Panc1 (cell line): Measurements from ENCODE around the gene MYO1E. TPM values are rescaled to one million over a fixed set of nuclear protein-coding genes. Genes with fewer than 3 reads are reported as not detected.
"Not testable (repeated sequence)": the region's sequence is repeated elsewhere in the genome, so short reads cannot be mapped to it uniquely, and the experiment has no call there.

ENCODE experiments used
- ATAC-seq: fragments of 200-7000 bp; cut with Tn5 transposase; 2 replicates; pipeline ENCODE4 v1.9.1; 2020; ENCODE audit warnings: mild to moderate bottlenecking, moderate library complexity
- BruUV-seq: library from RNA; stranded (reverse); fragments of 400-500 nt; replicated peaks from 2 replicates; lab custom pipeline; 2021; lab: Mats Ljungman, UMichigan
- CTCF ChIA-PET: fragments of 300-600 bp; sonication (Branson Sonifier 250); formaldehyde crosslinking; loops from one replicate; lab custom pipeline; 2022; ENCODE audit warnings: antibody characterized with exemption; lab: Charles Lee
- POLR2A ChIA-PET: fragments of 300-600 bp; sonication (Branson Sonifier 250); formaldehyde crosslinking; loops from one replicate; lab custom pipeline; 2022; ENCODE audit warnings: antibody characterized with exemption; lab: Charles Lee
- DNase-seq: peaks from one replicate; pipeline ENCODE4 v3.0.0-alpha.2; 2010; ENCODE audit warnings: low read depth, low spot score
- H3K27ac ChIP-seq: 2 replicates; pipeline ENCODE4 v1.5.1; 2011; ENCODE audit warnings: mild to moderate bottlenecking, low read length, inconsistent platforms
- H3K27me3 ChIP-seq: fragments of 200-500 bp; sonication (Bioruptor generic); 2 replicates; pipeline ENCODE4 v1.6.0; 2014; ENCODE audit warnings: low read length, inconsistent platforms; ENCODE audit not compliant: control insufficient read depth, insufficient read depth
- H3K36me3 ChIP-seq: fragments of 200-500 bp; sonication (Bioruptor generic); 2 replicates; pipeline ENCODE4 v1.5.1; 2014; ENCODE audit warnings: inconsistent platforms, mild to moderate bottlenecking, low read length, moderate library complexity; ENCODE audit not compliant: control insufficient read depth, insufficient read depth
- H3K4me1 ChIP-seq: 2 replicates; pipeline ENCODE4 v1.5.1; 2011; ENCODE audit warnings: inconsistent platforms, mild to moderate bottlenecking, low read length, moderate library complexity; ENCODE audit not compliant: control insufficient read depth, insufficient read depth
- H3K4me3 ChIP-seq, 2 experiments: 2 replicates each; pipeline ENCODE4 v1.5.1; 2011 to 2012; ENCODE audit warnings: low read depth in 2 of 2, low read length in 2 of 2, mild to moderate bottlenecking in 2 of 2, inconsistent platforms in 1 of 2, moderate library complexity in 1 of 2
- H3K9me3 ChIP-seq: fragments of 200-500 bp; sonication (Bioruptor generic); 2 replicates; pipeline ENCODE4 v1.5.1; 2014; ENCODE audit warnings: low read depth, mild to moderate bottlenecking, inconsistent platforms, low read length, moderate library complexity; ENCODE audit not compliant: control insufficient read depth, insufficient read depth
- POLR2AphosphoS5 ChIP-seq: IDR thresholded peaks from 2 replicates; pipeline ENCODE4 v1.6.1; 2012; ENCODE audit warnings: mild to moderate bottlenecking, low read depth, low read length, moderate library complexity
- SIN3A ChIP-seq: IDR thresholded peaks from 2 replicates; pipeline ENCODE4 v1.6.1; 2012; ENCODE audit warnings: low read depth, mild to moderate bottlenecking, low read length, moderate library complexity, borderline replicate concordance; ENCODE audit not compliant: insufficient read depth
- TCF7L2 ChIP-seq: IDR thresholded peaks from 2 replicates; pipeline ENCODE4 v1.6.1; 2011; ENCODE audit warnings: mild to moderate bottlenecking, low read depth, low read length, inconsistent platforms
- in situ Hi-C: cut with HindIII; loops from 2 replicates; pipeline ENCODE4 v1.10.0; 2016; ENCODE audit warnings: low sequenced_read_pairs, low pct_unique_long_range_greater_than_20kb
- intact Hi-C: fragments of 100-400 bp; cut with micrococcal nuclease; formaldehyde crosslinking; loops from one replicate; pipeline ENCODE4 v1.10.0; 2022; ENCODE audit not compliant: unreplicated experiment
- total RNA-seq: library from RNA; stranded (reverse); gene quantifications from one replicate; pipeline ENCODE4 v1.2.1, GENCODE V29; 2021; ENCODE audit not compliant: unreplicated experiment
- TF ChIP-seq, protein P1 (sequence below), 2 experiments: IDR thresholded peaks; 2 replicates each; pipeline ENCODE4 v1.6.1; 2011 to 2012; ENCODE audit warnings: low read depth in 2 of 2, control low read depth in 1 of 2, low read length in 1 of 2, mild to moderate bottlenecking in 1 of 2, moderate library complexity in 1 of 2; ENCODE audit not compliant: insufficient read depth in 1 of 2
- TF ChIP-seq, protein P2 (sequence below): fragments of 450-650 bp; IDR thresholded peaks from 2 replicates; pipeline ENCODE4 v1.5.1; 2017; ENCODE audit warnings: mild to moderate bottlenecking

Gene MYO1E
- total RNA-seq, 1 experiment from 2014 or later = 161 TPM

DNA sequence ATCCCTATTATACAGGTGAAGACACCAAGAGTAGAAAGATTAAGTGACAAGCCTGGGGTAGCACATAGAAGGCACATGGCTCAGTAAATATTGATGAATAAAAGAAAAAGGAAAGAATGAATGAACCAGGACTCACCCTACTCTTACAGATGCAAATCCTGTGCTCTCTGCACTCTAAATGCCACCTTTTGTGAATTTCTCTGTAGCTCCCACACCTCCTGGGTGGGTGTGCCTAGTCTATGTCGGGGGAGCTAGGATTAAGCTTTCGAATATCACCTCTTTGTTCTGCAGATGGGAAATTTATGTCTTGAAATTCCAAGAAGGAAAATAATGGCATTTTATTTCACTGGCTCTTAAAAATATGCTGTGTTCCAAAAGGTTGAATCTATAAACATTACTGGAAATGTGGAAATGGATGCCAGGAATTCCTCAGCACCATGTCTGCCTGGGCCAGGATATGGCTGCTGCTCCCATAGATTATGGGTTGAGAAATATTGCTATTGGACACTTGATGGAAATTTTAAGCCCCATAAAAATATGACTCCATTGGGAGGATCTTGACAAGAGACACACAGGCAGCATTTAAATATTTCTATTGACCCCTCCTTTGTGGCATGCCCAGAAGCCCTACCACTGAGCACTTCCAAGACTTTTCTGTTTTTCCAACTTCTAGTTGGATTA lies 224.4 kb downstream of the MYO1E start:
- no peak for TF ChIP-seq TCF7L2
- no peak for TF ChIP-seq POLR2AphosphoS5
- TF ChIP-seq SIN3A = no peak
- TF ChIP-seq, protein P1, sequence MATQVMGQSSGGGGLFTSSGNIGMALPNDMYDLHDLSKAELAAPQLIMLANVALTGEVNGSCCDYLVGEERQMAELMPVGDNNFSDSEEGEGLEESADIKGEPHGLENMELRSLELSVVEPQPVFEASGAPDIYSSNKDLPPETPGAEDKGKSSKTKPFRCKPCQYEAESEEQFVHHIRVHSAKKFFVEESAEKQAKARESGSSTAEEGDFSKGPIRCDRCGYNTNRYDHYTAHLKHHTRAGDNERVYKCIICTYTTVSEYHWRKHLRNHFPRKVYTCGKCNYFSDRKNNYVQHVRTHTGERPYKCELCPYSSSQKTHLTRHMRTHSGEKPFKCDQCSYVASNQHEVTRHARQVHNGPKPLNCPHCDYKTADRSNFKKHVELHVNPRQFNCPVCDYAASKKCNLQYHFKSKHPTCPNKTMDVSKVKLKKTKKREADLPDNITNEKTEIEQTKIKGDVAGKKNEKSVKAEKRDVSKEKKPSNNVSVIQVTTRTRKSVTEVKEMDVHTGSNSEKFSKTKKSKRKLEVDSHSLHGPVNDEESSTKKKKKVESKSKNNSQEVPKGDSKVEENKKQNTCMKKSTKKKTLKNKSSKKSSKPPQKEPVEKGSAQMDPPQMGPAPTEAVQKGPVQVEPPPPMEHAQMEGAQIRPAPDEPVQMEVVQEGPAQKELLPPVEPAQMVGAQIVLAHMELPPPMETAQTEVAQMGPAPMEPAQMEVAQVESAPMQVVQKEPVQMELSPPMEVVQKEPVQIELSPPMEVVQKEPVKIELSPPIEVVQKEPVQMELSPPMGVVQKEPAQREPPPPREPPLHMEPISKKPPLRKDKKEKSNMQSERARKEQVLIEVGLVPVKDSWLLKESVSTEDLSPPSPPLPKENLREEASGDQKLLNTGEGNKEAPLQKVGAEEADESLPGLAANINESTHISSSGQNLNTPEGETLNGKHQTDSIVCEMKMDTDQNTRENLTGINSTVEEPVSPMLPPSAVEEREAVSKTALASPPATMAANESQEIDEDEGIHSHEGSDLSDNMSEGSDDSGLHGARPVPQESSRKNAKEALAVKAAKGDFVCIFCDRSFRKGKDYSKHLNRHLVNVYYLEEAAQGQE (IDR thresholded peaks at IDR 0.05; ENCODE audit: insufficient read depth in 1 of 2, low read depth in 2 of 2, low read length in 1 of 2) = no peak
- TF ChIP-seq, protein P2, sequence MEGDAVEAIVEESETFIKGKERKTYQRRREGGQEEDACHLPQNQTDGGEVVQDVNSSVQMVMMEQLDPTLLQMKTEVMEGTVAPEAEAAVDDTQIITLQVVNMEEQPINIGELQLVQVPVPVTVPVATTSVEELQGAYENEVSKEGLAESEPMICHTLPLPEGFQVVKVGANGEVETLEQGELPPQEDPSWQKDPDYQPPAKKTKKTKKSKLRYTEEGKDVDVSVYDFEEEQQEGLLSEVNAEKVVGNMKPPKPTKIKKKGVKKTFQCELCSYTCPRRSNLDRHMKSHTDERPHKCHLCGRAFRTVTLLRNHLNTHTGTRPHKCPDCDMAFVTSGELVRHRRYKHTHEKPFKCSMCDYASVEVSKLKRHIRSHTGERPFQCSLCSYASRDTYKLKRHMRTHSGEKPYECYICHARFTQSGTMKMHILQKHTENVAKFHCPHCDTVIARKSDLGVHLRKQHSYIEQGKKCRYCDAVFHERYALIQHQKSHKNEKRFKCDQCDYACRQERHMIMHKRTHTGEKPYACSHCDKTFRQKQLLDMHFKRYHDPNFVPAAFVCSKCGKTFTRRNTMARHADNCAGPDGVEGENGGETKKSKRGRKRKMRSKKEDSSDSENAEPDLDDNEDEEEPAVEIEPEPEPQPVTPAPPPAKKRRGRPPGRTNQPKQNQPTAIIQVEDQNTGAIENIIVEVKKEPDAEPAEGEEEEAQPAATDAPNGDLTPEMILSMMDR = no peak
- Histone ChIP-seq H3K27ac (no peak overlapping the region), H3K36me3 (peaks cover 4% of the 10 kb centered on the region), H3K9me3 (no peaks in the 10 kb centered on the region), H3K27me3 (no peaks in the 10 kb centered on the region), H3K4me3 (no peak overlapping the region), H3K4me1 (no peaks in the 10 kb centered on the region)
- intact Hi-C loops = no loop called here
- no TSS peak for BruUV-seq
- DNase-seq (no peak), ATAC-seq (no peak)
- in situ Hi-C loops = no loop called here
- CTCF ChIA-PET = no interaction called here
- POLR2A ChIA-PET = no interaction called here

DNA sequence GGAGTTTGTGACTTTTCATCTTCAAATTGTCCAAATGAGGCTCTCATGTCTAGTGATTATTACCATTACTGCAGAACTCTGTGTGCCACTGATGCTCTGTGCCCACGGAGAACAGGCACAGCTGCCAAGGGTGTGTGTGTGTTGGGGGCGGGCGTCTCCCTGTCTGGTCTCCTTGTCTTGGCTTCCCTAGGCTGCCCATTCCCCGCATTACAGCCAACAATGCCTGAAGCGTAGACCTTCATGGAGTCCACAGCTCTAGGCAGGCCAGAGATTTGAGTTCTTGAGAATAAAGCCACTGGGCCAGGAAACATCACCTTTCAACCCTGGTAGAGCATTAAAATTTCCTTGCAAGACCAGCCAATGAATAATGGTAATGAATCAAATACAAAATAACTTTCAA lies 225.0 kb downstream of the MYO1E start:
- POLR2A ChIA-PET = no interaction called here
- intact Hi-C loops = no loop called here

DNA sequence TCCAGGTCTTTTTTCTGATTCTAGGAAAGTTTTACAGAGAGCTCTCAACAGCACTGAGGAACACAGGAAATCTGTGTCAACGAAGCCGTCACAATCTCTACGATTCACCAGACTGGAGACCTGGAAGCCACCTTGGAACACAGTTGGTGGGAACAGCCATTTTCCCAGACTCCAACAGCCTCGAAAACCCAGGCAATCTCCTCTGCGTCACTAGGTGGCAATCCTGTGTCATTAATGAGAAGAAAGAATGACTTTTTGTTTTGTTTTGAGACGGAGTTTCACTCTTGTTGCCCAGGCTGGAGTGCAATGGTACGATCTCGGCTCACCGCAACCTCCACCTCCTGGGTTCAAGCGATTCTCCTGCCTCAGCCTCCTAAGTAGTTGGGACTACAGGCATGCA lies 228.1 kb downstream of the MYO1E start:
- H3K36me3 ChIP-seq, BruUV-seq, H3K9me3 ChIP-seq, CTCF ChIA-PET, intact Hi-C loops, POLR2A ChIA-PET, H3K4me1 ChIP-seq, H3K4me3 ChIP-seq, ATAC-seq, H3K27me3 ChIP-seq, H3K27ac ChIP-seq, DNase-seq, in situ Hi-C loops: not testable (repeated sequence)

More for the DNA sequence above, 225.0 kb downstream of the MYO1E start:
- in situ Hi-C loops = no loop called here
- no peaks in the 10 kb centered on the region for H3K4me1 ChIP-seq
- ATAC-seq (no peak), DNase-seq (no peak)
- H3K4me3 ChIP-seq = no peak overlapping the region
- H3K36me3 ChIP-seq = peaks cover 4% of the 10 kb centered on the region
- BruUV-seq = no TSS peak
- no peaks in the 10 kb centered on the region for H3K9me3 ChIP-seq
- no peaks in the 10 kb centered on the region for H3K27me3 ChIP-seq
- H3K27ac ChIP-seq = no peak overlapping the region
- TF ChIP-seq TCF7L2 (no peak), SIN3A (no peak), POLR2AphosphoS5 (no peak)
- TF ChIP-seq, protein P2 = no peak
- TF ChIP-seq, protein P1 (IDR thresholded peaks at IDR 0.05; ENCODE audit: insufficient read depth in 1 of 2, low read depth in 2 of 2, low read length in 1 of 2) = no peak
- CTCF ChIA-PET = no interaction called here
